Left lung (tissue), 10 donors: ENCODE data around the gene KRT80. TPM values are rescaled to one million over a fixed set of nuclear protein-coding genes. Genes with fewer than 3 reads are reported as not detected.

ENCODE experiments used
- ATAC-seq: fragments of 200-7000 bp; cut with Tn5 transposase; one replicate; pipeline ENCODE4 v1.9.1; 2020; ENCODE audit warnings: moderate library complexity
- DNase-seq, 4 donors: peaks; one replicate each; pipeline ENCODE4 v3.0.0-alpha.2; 2013 to 2020
- H3K27ac ChIP-seq, 2 donors: fragments of 200-600 bp; sonication (generic) in 1 of 2; one replicate each; pipeline versions ENCODE4 v1.5.0 to v1.8.0; 2020 to 2021
- H3K27me3 ChIP-seq, 2 donors: fragments of 200-600 bp; sonication (generic) in 1 of 2; one replicate each; pipeline versions ENCODE4 v1.5.0 to v1.8.0; 2020 to 2021
- H3K36me3 ChIP-seq, 2 donors: fragments of 200-600 bp; sonication (generic) in 1 of 2; one replicate each; pipeline versions ENCODE4 v1.5.0 to v1.8.0; 2020 to 2021
- H3K4me1 ChIP-seq, 2 donors: fragments of 200-600 bp; one replicate each; pipeline ENCODE4 v1.8.0; 2021
- H3K4me3 ChIP-seq, 2 donors: fragments of 200-600 bp; sonication (generic) in 1 of 2; one replicate each; pipeline versions ENCODE4 v1.5.0 to v1.8.0; 2020 to 2021; ENCODE audit warnings: mild to moderate bottlenecking in 1 of 2
- H3K9me3 ChIP-seq, 2 donors: fragments of 200-600 bp; sonication (generic) in 1 of 2; one replicate each; pipeline versions ENCODE4 v1.5.0 to v1.8.0; 2020 to 2021
- CTCF ChIP-seq, 2 donors: fragments of 200-600 bp; sonication (generic) in 1 of 2; IDR thresholded peaks; one replicate each; pipeline versions ENCODE4 v1.5.0 to v1.8.0; 2021; ENCODE audit warnings: antibody characterized with exemption in 2 of 2
- intact Hi-C, 2 donors: fragments of 100-400 bp; cut with DNase I; formaldehyde crosslinking; loops; one replicate each; pipeline versions ENCODE4 v1.11.2 to v1.14.2; 2022
- polyA plus RNA-seq, 6 donors: library from polyadenylated mRNA; unstranded; fragments of 120-200 nt; gene quantifications; one replicate each; pipeline ENCODE4 v1.2.1, GENCODE V29; 2013; ENCODE audit not compliant: insufficient read length in 6 of 6
- total RNA-seq, 2 donors: library from RNA; stranded (reverse); fragmentation: NEBNext Ultra II Directional; extraction: Animal tissue kit (Norgen Biotek cat#: 25700); gene quantifications; one replicate each; pipeline ENCODE4 v1.2.1, GENCODE V29; 2021
- donor health status: DM: no; HTN: yes; CAD: no.
- donor health status: DM: no; HTN: no; CAD: no.

Gene KRT80
- total and polyA plus RNA-seq, 8 donors, result 0.59 to 30.1 (median 0.93) TPM

- Histone ChIP-seq H3K9me3 (no peaks in the 10 kb centered on the region), H3K4me1 (peaks cover 5 to 36% of the 10 kb centered on the region in 2 donors), H3K27ac (no peak overlapping the region), H3K4me3 (no peak overlapping the region), H3K36me3 (no peaks in the 10 kb centered on the region), H3K27me3 (peaks cover 18 to 35% of the 10 kb centered on the region in 2 donors)
- DNase-seq (no peak), ATAC-seq (no peak)
- no peak for TF ChIP-seq CTCF (IDR thresholded peaks at IDR 0.05)
- intact Hi-C loops, result no loop called here
These were observed 37.1 kb upstream of the KRT80 start for GRCh38 chr12:52228931-52229330.

- H3K27ac ChIP-seq, result no peak overlapping the region
- H3K4me3 ChIP-seq, result no peak overlapping the region
- TF ChIP-seq CTCF (IDR thresholded peaks at IDR 0.05), result no peak
- H3K27me3 ChIP-seq, result peaks cover 13 to 32% of the 10 kb centered on the region in 2 donors
- DNase-seq (no peak), ATAC-seq (no peak)
- peaks cover 5 to 31% of the 10 kb centered on the region in 2 donors for H3K4me1 ChIP-seq
- H3K36me3 ChIP-seq, result no peaks in the 10 kb centered on the region
- no peaks in the 10 kb centered on the region for H3K9me3 ChIP-seq
- intact Hi-C loops, result no loop called here
These were observed 36.6 kb upstream of the KRT80 start for GRCh38 chr12:52228366-52228765.

- Histone ChIP-seq H3K9me3 (no peaks in the 10 kb centered on the region), H3K4me1 (peaks cover 5 to 25% of the 10 kb centered on the region in 2 donors), H3K27me3 (peaks cover 6 to 28% of the 10 kb centered on the region in 2 donors), H3K36me3 (no peaks in the 10 kb centered on the region), H3K4me3 (no peak overlapping the region), H3K27ac (no peak overlapping the region)
- TF ChIP-seq CTCF (IDR thresholded peaks at IDR 0.05), result no peak
- intact Hi-C loops, result no loop called here
- ATAC-seq (no peak), DNase-seq (no peak)
These were observed 35.9 kb upstream of the KRT80 start for GRCh38 chr12:52227606-52228166.

- H3K4me1 ChIP-seq, result peaks cover 5 to 36% of the 10 kb centered on the region in 2 donors
- H3K4me3 ChIP-seq, result no peak overlapping the region
- no peak overlapping the region for H3K27ac ChIP-seq
- intact Hi-C loops, result no loop called here
- H3K36me3 ChIP-seq, result no peaks in the 10 kb centered on the region
- no peaks in the 10 kb centered on the region for H3K9me3 ChIP-seq
- peaks cover 0 to 24% of the 10 kb centered on the region in 2 donors for H3K27me3 ChIP-seq
- no peak for DNase-seq
- no peak for ATAC-seq
- TF ChIP-seq CTCF (IDR thresholded peaks at IDR 0.05), result no peak
These were observed 34.6 kb upstream of the KRT80 start for GRCh38 chr12:52226446-52226845.

GRCh38 chr12:52225752-52226151 is 33.9 kb upstream of the KRT80 start:
- Histone ChIP-seq H3K27me3 (peaks cover 0 to 18% of the 10 kb centered on the region in 2 donors), H3K36me3 (no peaks in the 10 kb centered on the region), H3K4me1 (peaks cover 4 to 33% of the 10 kb centered on the region in 2 donors), H3K4me3 (no peak overlapping the region), H3K27ac (no peak overlapping the region), H3K9me3 (no peaks in the 10 kb centered on the region)
- ATAC-seq, result peak; percentile 9
- intact Hi-C loops, result no loop called here
- no peak for TF ChIP-seq CTCF (IDR thresholded peaks at IDR 0.05)
- no peak for DNase-seq
